Measurements from ENCODE around the gene IL12B.
"Not testable (repeated sequence)": the region's sequence is repeated elsewhere in the genome, so short reads cannot be mapped to it uniquely, and the experiment has no call there.

Gene IL12B

GRCh38 chr5:159290741-159291140 is 39.5 kb downstream of the IL12B start:
- DNase-seq (ENCODE audit: low read depth), result peak; percentile 11

DNA sequence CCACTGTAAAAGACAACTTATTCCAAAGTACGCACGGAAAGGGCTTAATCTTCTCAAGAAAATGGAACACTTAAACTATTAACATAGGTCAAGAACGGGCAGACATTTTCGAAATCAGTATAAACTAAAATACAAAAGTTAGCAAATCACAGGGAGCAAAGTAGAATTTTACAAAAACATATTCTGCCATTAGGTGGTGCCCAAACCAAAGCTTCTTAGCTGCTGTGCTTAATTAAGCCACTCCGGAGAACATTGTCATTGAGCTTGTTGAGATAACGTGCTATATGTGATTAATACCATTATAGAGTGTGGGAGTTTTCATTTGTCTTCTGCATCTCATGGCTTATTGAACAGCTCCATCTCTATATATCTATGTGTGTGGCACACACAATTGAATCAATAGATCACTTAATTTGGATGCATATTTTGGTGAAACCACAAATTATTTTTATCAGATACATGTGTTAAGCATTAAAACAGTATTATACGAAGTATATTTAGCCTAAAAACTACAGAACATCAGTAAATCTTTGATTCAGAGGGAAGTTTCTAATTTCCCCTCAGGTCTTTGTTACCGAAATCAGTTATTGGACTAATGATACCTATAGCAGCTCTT is 43.8 kb downstream of the IL12B start:
- DNase-seq (ENCODE audit: low read depth), result peak; percentile 53

GRCh38 chr5:159274676-159275075 is 55.6 kb downstream of the IL12B start:
- DNase-seq (ENCODE audit: low read depth), result no peak

DNA sequence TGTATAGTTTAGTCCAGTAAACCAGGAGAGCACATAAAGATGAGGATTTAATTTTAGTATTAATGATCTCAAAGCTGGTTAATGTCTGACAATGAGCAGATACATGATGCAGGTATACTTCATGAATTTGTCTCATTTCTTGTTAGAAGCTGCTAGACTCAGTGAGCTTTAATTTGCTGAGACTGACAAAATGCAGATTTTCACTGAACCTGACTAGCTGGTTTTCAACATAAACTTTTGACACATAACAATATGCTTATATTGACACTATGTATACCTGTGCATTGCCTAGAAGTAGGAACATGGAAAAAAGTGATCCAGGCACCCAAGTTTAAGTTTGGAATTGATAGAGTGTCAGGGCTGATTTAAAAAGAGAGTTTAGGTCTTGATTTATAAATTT is 56.4 kb downstream of the IL12B start:
- no peak for DNase-seq (ENCODE audit: low read depth)

DNA sequence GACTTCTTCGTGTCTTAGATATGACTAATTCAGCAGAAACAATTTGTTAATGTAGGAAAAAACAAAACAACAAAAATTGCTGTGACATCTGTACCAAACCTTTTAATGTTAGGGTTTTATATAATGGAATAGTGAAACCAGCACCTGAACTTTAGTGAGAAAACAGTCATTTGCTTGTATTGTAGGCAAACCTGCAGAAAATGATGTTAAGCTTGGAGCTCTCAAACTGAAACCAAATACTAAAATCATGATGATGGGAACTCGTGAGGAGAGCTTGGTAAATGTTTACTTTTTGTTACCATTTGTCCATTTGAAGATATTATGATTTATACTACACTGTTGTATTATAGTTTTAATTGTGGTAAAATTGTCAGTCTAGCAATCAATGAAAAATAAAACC is 60.6 kb downstream of the IL12B start:
- no peak for DNase-seq (ENCODE audit: low read depth)

DNA sequence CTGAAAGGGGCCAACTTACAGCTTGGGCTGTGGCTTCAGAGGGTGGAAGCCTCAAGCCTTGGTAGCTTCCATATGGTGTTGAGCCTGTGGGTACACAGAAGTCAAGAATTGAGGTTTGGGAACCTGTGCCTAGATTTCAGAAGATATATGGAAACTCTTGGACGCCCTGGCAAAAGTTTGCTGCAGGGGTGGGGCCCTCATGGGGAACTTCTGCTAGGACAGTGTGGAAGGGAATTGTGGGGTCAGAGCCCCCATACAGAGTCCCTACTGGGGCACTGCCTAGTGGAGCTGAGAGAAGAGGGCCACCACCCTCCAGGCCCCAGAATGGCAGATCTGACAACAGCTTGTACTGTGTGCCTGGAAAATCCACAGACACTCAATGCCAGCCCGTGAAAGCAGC is 63.5 kb downstream of the IL12B start:
- not testable (repeated sequence) for DNase-seq (ENCODE audit: low read depth)

All from ELR (cell line).